NCI-H510A (cell line): ENCODE measurements around the gene PPP3CA.

ENCODE experiments used
- DNase-seq: peaks from one replicate; lab custom pipeline; 2025; lab: John Stamatoyannopoulos, UW

PPP3CA gene

GRCh38 chr4:101288365-101289145, 58.8 kb downstream of the PPP3CA start:
- DNase-seq, result no peak

GRCh38 chr4:101287324-101287723, 60.0 kb downstream of the PPP3CA start:
- DNase-seq, result no peak

DNA sequence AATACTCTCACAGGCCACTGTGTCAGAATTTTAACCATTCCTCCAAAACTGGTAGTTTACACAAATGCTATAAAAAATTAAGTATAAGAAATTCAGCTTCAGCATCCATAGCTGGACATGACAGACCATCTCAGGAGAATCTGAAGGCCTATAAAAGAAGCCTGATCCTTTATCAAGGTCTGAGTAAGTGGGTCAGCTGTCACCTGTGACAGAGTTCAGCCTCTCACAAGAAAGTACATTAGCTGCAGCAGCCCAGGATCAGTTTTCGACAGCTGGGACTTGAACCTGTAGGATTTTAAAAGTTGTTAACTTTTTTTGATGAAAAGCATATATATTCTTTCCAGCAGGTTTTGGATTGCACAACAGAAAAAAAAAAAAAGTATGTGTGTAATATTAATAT, 60.7 kb downstream of the PPP3CA start:
- DNase-seq, result no peak

- DNase-seq, result no peak
Measured at GRCh38 chr4:101285985-101286384, 61.3 kb downstream of the PPP3CA start.

DNA sequence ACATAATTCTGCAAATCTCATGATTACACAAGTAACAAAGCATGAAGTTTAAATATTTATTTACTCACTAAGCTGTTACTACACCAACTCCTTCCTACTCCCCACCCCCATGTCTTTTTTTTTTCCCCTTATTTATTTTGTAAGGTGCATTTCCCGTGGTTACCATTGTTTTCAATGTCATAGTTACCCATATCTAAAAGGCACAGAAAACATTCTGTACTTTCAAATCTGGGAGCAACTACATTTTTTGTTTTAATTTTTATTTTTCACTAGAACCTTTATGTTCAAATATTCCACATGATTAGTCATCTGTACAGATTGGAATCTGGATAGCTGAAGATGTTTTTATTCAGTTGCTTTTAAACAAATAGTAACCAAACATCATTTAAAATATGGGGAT, 62.8 kb downstream of the PPP3CA start:
- DNase-seq, result no peak

GRCh38 chr4:101283434-101283833, 63.9 kb downstream of the PPP3CA start:
- no peak for DNase-seq

GRCh38 chr4:101282076-101282844, 65.1 kb downstream of the PPP3CA start:
- DNase-seq, result no peak

DNA sequence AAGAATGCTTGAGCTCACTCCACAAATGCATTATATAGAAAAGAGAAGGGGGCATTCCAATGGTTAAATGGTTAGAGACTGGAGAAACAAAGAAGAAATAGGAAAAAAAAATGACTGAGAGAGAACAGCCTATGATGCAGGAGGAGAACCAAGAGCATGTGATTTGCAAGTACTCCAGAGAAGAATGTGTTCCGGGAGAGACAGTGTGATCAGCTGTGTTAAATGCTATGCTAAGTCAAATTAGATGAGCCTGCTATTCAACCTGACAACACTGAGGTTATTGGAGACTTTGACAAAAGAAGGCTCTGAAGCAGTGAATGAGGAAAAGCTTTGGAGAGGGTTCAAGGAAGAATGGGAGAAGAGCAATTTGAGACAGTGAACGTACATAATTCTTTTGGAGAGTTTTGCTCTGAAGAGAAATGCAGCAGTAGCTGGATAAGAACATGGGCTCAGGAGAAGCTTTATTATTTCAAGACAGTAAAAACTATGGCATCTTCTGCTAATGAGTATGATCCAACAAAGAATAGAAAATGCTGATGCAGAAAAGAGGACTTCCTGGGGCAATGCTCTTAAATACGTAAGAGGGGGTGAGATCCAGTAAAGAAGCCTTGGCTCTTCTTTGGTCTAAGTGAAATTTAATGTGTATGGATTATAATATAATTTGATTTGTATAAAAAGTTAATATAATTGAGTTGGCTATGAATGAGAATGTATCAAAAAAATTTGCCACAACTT, 66.3 kb downstream of the PPP3CA start:
- DNase-seq, result no peak

DNA sequence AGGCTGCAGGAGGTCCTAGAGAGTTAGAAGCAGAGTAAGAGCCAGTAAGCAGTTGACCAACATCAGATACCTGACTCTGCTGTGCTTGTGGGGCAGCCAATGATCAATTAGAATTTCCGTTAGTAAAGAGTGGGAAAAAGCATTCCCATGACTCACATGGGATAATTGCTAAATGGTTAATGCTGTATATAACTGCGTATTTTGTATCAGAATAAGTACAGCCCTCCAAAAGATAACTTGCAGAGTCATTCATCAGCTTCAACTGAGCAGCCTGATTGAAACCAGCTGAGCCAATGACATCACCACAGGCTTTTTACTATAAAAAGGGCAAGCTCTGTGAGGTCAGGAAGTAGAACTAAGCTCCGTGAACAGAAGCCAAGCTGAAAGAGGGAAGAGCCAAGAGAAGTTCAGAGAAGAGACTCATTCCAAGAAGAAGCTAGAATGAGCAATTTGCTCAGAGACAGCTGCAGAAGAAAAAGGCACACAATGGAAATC, 67.9 kb downstream of the PPP3CA start:
- no peak for DNase-seq

GRCh38 chr4:101277671-101278070, 69.7 kb downstream of the PPP3CA start:
- DNase-seq, result no peak

GRCh38 chr4:101276661-101277060, 70.7 kb downstream of the PPP3CA start:
- no peak for DNase-seq

DNA sequence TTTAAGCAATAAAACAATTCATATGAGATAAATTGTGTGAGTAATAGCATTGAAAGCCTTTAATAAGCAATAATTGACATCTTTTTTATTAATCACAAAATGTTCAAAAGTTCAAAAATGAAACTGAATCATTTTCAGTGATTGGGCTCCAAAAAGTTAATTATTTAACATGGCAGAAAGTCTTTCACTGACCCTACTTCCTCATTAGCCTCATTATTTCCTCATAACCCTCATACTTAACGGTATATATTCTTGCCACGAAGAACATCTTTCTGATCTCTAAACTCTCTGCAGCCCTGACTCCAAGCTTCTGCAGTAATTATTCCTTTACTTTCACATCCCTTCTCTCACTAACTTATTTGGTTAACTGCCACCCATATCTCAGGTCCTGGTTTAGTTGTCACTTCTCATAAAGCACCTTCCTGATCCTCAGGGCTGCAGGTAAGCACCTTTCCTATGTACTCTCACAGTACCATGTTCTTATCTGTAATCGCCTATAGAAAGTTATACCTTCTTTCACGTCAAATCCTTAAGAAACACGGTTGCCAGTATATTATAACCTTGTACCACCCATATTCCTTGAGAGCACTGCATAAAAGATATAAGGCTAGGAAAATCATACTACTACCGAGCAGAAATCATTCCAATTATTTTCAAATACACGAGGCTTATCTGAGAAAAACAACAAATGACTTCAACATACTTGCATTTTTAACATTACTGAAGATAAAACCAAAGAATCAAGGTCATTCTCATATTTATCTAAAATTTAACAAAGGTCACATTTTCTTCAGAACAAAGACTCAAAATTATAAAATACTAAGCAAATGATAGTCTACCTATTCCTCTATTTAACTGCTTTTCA, 72.2 kb downstream of the PPP3CA start:
- no peak for DNase-seq

DNA sequence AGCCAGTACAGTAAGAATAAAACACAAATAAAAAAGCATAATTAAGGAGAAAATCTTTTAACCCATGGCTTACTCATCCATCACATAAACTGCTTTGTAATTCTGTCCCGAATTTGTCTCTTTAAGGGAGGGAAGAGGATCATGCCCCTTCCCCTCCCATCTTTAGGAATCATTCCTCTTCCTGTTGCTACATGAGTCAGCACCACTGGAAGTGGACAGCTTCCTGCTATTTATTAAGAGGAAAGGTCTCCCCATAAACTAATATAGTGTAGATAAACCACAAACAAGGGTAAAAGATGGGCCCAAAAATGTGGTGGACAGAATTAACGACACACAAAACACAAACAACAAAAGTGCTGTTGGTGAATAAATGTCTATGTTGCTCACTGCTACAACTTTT, 75.8 kb downstream of the PPP3CA start:
- DNase-seq, result no peak

DNA sequence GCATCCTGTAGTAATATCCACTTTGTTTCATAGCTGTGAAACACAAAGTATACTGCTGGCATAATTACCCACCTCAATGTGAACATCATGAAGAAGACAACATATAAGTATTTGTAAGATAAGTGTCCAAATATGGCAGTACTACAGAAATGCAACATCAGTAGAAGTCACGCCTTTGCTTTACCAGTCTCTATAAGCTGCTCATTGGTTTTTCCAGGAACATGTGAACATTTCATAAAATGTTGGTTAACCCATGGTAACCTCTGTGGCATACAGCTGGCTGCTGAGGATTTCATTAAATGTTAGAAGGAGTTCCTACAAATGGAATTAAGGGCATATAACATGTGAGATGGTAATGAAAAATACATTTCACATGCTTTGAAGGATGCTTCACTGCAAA, 77.6 kb downstream of the PPP3CA start:
- no peak for DNase-seq

DNA sequence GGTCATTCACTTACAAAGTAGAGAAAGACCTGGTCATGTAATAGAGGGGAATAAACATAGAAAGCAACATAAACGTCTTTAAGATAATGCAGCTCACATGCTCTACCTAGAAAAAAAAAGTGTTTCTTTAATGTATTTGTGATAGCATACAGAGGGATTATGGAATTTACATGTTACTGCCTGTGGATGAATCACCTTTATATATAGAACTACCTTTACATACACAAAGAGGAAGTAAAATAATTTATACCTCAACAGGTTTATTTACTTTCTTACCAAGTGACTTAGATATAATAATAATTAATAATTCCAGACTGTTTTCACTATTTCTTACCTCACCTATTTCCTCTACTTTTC, 81.5 kb downstream of the PPP3CA start:
- DNase-seq, result no peak

DNA sequence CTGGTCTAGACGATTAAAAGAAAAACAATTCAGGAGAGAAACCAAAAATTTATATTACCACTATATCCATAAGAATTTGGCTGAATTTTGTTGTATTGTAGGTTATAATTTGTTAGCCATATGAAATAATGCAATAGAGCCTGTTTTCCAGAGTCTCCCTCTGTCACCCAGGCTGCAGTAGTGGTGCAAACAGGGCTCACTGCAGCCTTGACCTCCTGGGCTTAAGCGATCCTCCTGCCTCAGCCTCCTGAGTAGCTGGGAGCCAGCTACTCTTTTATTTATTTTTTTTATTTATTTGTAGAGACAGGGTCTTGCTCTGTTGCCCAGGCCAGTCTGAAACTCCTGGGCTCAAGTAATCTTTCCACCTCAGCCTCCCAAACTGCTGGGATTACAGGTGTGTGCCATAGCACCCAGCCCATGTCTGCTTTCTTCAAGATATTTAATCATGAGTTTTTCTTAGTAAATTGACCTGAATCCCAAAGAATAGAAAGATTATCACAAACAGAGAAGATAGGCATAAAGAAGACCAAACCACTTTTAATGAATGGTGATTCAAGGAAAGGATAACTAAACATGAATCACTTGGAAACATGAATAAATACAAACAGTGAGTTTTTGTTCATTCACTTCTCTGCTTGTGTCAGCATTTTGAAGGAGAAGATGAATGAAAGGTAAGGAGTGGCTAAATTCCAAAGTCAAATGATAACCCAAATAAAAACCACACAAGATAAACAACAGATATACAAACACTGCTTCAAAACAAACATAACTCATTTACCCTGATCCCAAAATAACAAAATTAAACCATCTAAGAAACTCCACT, 82.1 kb downstream of the PPP3CA start:
- DNase-seq, result no peak

- DNase-seq, result no peak
Measured at GRCh38 chr4:101264512-101264911, 82.8 kb downstream of the PPP3CA start.

DNA sequence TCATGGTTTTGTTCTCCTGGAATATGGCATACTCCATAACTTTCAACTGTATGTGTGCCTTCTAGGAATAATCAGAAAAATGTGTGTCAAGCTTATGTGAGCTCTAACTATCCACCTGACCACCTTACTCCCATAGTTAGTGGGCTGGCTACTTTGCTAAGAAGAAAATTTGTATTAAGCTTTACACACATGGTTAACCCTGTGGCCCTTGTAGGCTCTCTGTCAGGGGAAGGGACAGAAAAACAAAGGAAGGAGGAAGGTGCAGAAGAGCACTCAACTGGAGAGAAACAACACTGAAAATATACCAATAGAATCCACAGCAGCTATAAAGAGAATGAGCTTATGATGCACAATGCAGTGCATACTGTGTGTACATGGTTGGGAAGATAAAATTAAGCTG, 84.6 kb downstream of the PPP3CA start:
- DNase-seq, result no peak

GRCh38 chr4:101259876-101260275, 87.5 kb downstream of the PPP3CA start:
- DNase-seq, result no peak

GRCh38 chr4:101258883-101259282, 88.4 kb downstream of the PPP3CA start:
- DNase-seq, result no peak

GRCh38 chr4:101256222-101256621, 91.1 kb downstream of the PPP3CA start:
- DNase-seq, result peak; percentile 26
